Hypothalamus (tissue), 51 donors: ENCODE data around the gene RPS6KA5.
"Not testable (repeated sequence)": the region's sequence is repeated elsewhere in the genome, so short reads cannot be mapped to it uniquely, and the experiment has no call there.

Experiments
- DNase-seq, 51 donors: peaks; one replicate each; lab custom pipeline; 2025; lab: John Stamatoyannopoulos, UW

Gene RPS6KA5

GRCh38 chr14:90953643-90954042 is 106.8 kb downstream of the RPS6KA5 start:
- not testable (repeated sequence) for DNase-seq

GRCh38 chr14:90943367-90943766 is 117.1 kb downstream of the RPS6KA5 start:
- DNase-seq, result no peak

GRCh38 chr14:90942511-90942910 is 117.9 kb downstream of the RPS6KA5 start:
- no peak for DNase-seq

GRCh38 chr14:90941706-90942105 is 118.7 kb downstream of the RPS6KA5 start:
- DNase-seq, result no peak

- DNase-seq, result no peak
These were observed 120.0 kb downstream of the RPS6KA5 start for GRCh38 chr14:90940318-90940962.

- DNase-seq, result not testable (repeated sequence)
These were observed 121.1 kb downstream of the RPS6KA5 start for GRCh38 chr14:90939252-90939795.

- DNase-seq, result no peak
These were observed 121.8 kb downstream of the RPS6KA5 start for GRCh38 chr14:90938615-90939014.

- no peak for DNase-seq
These were observed 123.5 kb downstream of the RPS6KA5 start for GRCh38 chr14:90936757-90937440.

GRCh38 chr14:90924621-90925340 is 135.7 kb downstream of the RPS6KA5 start:
- DNase-seq, result no peak

- DNase-seq, result no peak
These were observed 138.3 kb downstream of the RPS6KA5 start for GRCh38 chr14:90922141-90922540.

GRCh38 chr14:90911121-90911520 is 149.3 kb downstream of the RPS6KA5 start:
- no peak for DNase-seq

- DNase-seq, result no peak
These were observed 153.3 kb downstream of the RPS6KA5 start for GRCh38 chr14:90907178-90907577.

GRCh38 chr14:90905531-90905930 is 154.9 kb downstream of the RPS6KA5 start:
- DNase-seq, result no peak

- DNase-seq, result peak in 30 of 51 donors; percentile 1 to 84 (median 26)
These were observed 157.3 kb downstream of the RPS6KA5 start for GRCh38 chr14:90903101-90903500.

- no peak for DNase-seq
These were observed 159.9 kb downstream of the RPS6KA5 start for GRCh38 chr14:90900476-90901083.

- no peak for DNase-seq
These were observed 163.4 kb downstream of the RPS6KA5 start for GRCh38 chr14:90897022-90897421.

GRCh38 chr14:90894241-90894640 is 166.2 kb downstream of the RPS6KA5 start:
- DNase-seq, result no peak

- DNase-seq, result no peak
These were observed 166.9 kb downstream of the RPS6KA5 start for GRCh38 chr14:90893510-90893909.

GRCh38 chr14:90892970-90893369 is 167.5 kb downstream of the RPS6KA5 start:
- no peak for DNase-seq

- no peak for DNase-seq
These were observed 169.1 kb downstream of the RPS6KA5 start for GRCh38 chr14:90891326-90891725.
